Fibroblast of lung (primary cell): Measurements from ENCODE around the gene COL9A3. TPM values are rescaled to one million over a fixed set of nuclear protein-coding genes. Genes with fewer than 3 reads are reported as not detected.

Experiments
- DNase-seq, 2 donors: peaks; one replicate each; pipeline versions ENCODE4 v3.0.0 to v3.0.0-alpha.2; 2010; ENCODE audit warnings: low read depth in 2 of 2
- H2AFZ ChIP-seq: 2 replicates; pipeline ENCODE4 v1.5.1; 2012; ENCODE audit warnings: low read length, control low read depth, inconsistent platforms
- H3K27ac ChIP-seq: 2 replicates; pipeline ENCODE4 v1.5.1; 2011; ENCODE audit warnings: low read length, control low read depth; ENCODE audit not compliant: insufficient read depth
- H3K27me3 ChIP-seq: 2 replicates; pipeline ENCODE4 v1.5.1; 2011; ENCODE audit warnings: mild to moderate bottlenecking, low read length; ENCODE audit not compliant: control insufficient read depth, insufficient read depth
- H3K36me3 ChIP-seq: 2 replicates; pipeline ENCODE4 v1.5.1; 2011; ENCODE audit warnings: low read length; ENCODE audit not compliant: control insufficient read depth, insufficient read depth
- H3K4me1 ChIP-seq: 2 replicates; pipeline ENCODE4 v1.5.1; 2011; ENCODE audit warnings: low read length; ENCODE audit not compliant: control insufficient read depth, insufficient read depth; ENCODE audit errors: extremely low read depth
- H3K4me2 ChIP-seq: 2 replicates; pipeline ENCODE4 v1.5.1; 2011; ENCODE audit warnings: low read length, control low read depth; ENCODE audit not compliant: insufficient read depth; ENCODE audit errors: extremely low read depth
- H3K4me3 ChIP-seq, 4 experiments: fragments of 200-600 bp in 1 of 4; sonication (generic) in 1 of 4; replicated peaks in 1 of 4; 2 replicates each; pipeline ENCODE4 v1.5.1; 2011 to 2016; ENCODE audit warnings: low read length in 4 of 4, low read depth in 3 of 4, mild to moderate bottlenecking in 3 of 4, control low read depth in 2 of 4, inconsistent platforms in 1 of 4, mixed read lengths in 1 of 4; ENCODE audit not compliant: insufficient read depth in 1 of 4; ENCODE audit errors: control extremely low read depth in 1 of 4
- H3K79me2 ChIP-seq: 2 replicates; pipeline ENCODE4 v1.5.1; 2012; ENCODE audit warnings: mild to moderate bottlenecking, low read length, inconsistent platforms; ENCODE audit not compliant: control insufficient read depth, insufficient read depth
- H3K9ac ChIP-seq: 2 replicates; pipeline ENCODE4 v1.5.1; 2011; ENCODE audit warnings: mild to moderate bottlenecking, low read length, control low read depth; ENCODE audit not compliant: insufficient read depth
- H3K9me3 ChIP-seq: 2 replicates; pipeline ENCODE4 v1.5.1; 2012; ENCODE audit warnings: low read depth, low read length; ENCODE audit not compliant: control insufficient read depth, insufficient read depth
- H4K20me1 ChIP-seq: 2 replicates; pipeline ENCODE4 v1.5.1; 2011; ENCODE audit warnings: low read length; ENCODE audit not compliant: control insufficient read depth, insufficient read depth; ENCODE audit errors: extremely low read depth
- EZH2 ChIP-seq: IDR thresholded peaks from 2 replicates; pipeline ENCODE4 v1.5.1; 2012; ENCODE audit warnings: low read length, control low read depth, mild to moderate bottlenecking; ENCODE audit errors: missing control alignments
- polyA plus RNA-seq, 2 donors: library from polyadenylated mRNA; depleted of rRNA in 1 of 2; stranded (reverse) in 1 of 2; unstranded in 1 of 2; fragments of >200 nt; gene quantifications; 2 replicates each; pipeline ENCODE4 v1.2.1, GENCODE V29; 2011 to 2012; ENCODE audit warnings: missing spikeins in 1 of 2
- total RNA-seq: library from RNA; depleted of rRNA; stranded (reverse); fragments of >200 nt; gene quantifications from 2 replicates; pipeline ENCODE4 v1.2.1, GENCODE V29; 2014
- TF ChIP-seq, protein P1 (sequence below), 2 donors: IDR thresholded peaks in 1 of 2; conservative IDR thresholded peaks in 1 of 2; 1 replicate in 1 of 2; 2 replicates in 1 of 2; pipeline ENCODE4 v1.5.1; 2011 to 2012; ENCODE audit warnings: low read length in 2 of 2, control low read depth in 1 of 2, inconsistent platforms in 1 of 2, low read depth in 1 of 2, mild to moderate bottlenecking in 1 of 2

COL9A3 gene
- total and polyA plus RNA-seq, 2 donors (not counting 1 experiment from before 2014, with no cell fraction given), result 0.17 TPM

GRCh38 chr20:62780696-62781095, 36.2 kb upstream of the COL9A3 start:
- Histone ChIP-seq H3K4me1 (no peaks in the 10 kb centered on the region), H3K4me3 (no peak overlapping the region), H3K79me2 (no peaks in the 10 kb centered on the region), H4K20me1 (no peaks in the 10 kb centered on the region), H3K4me2 (no peak overlapping the region), H2AFZ (no peak overlapping the region), H3K36me3 (no peaks in the 10 kb centered on the region), H3K27me3 (no peaks in the 10 kb centered on the region), H3K9me3 (no peaks in the 10 kb centered on the region), H3K27ac (no peak overlapping the region), H3K9ac (no peak overlapping the region)
- TF ChIP-seq EZH2, result no peak
- TF ChIP-seq, protein P1, sequence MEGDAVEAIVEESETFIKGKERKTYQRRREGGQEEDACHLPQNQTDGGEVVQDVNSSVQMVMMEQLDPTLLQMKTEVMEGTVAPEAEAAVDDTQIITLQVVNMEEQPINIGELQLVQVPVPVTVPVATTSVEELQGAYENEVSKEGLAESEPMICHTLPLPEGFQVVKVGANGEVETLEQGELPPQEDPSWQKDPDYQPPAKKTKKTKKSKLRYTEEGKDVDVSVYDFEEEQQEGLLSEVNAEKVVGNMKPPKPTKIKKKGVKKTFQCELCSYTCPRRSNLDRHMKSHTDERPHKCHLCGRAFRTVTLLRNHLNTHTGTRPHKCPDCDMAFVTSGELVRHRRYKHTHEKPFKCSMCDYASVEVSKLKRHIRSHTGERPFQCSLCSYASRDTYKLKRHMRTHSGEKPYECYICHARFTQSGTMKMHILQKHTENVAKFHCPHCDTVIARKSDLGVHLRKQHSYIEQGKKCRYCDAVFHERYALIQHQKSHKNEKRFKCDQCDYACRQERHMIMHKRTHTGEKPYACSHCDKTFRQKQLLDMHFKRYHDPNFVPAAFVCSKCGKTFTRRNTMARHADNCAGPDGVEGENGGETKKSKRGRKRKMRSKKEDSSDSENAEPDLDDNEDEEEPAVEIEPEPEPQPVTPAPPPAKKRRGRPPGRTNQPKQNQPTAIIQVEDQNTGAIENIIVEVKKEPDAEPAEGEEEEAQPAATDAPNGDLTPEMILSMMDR (conservative IDR thresholded peaks at IDR 0.05 in 1 of 2, IDR thresholded peaks at IDR 0.05 in 1 of 2; ENCODE audit: low read depth in 1 of 2, low read length in 2 of 2), result no peak
- DNase-seq, result no peak

- TF ChIP-seq EZH2, result no peak
- Histone ChIP-seq H3K27me3 (peaks cover 1% of the 10 kb centered on the region), H3K4me3 (no peak overlapping the region), H3K4me2 (no peak overlapping the region), H3K4me1 (no peaks in the 10 kb centered on the region), H2AFZ (no peak overlapping the region), H3K36me3 (no peaks in the 10 kb centered on the region), H4K20me1 (no peaks in the 10 kb centered on the region), H3K27ac (no peak overlapping the region), H3K9me3 (no peaks in the 10 kb centered on the region), H3K79me2 (no peaks in the 10 kb centered on the region), H3K9ac (no peak overlapping the region)
- no peak for DNase-seq
Observed at GRCh38 chr20:62782149-62782892, 34.5 kb upstream of the COL9A3 start.

- DNase-seq, result no peak
- Histone ChIP-seq H3K36me3 (no peaks in the 10 kb centered on the region), H3K4me2 (no peak overlapping the region), H2AFZ (no peak overlapping the region), H3K9me3 (no peaks in the 10 kb centered on the region), H3K4me1 (no peaks in the 10 kb centered on the region), H3K9ac (no peak overlapping the region), H3K27ac (no peak overlapping the region), H3K79me2 (no peaks in the 10 kb centered on the region), H3K27me3 (peaks cover 7% of the 10 kb centered on the region), H3K4me3 (no peak overlapping the region), H4K20me1 (no peaks in the 10 kb centered on the region)
- TF ChIP-seq, protein P1 (conservative IDR thresholded peaks at IDR 0.05 in 1 of 2, IDR thresholded peaks at IDR 0.05 in 1 of 2; ENCODE audit: low read depth in 1 of 2, low read length in 2 of 2), result no peak
- no peak for TF ChIP-seq EZH2
Observed at GRCh38 chr20:62782893-62783278, 34.0 kb upstream of the COL9A3 start.
